Measurements from ENCODE around the gene QPRT.

GRCh38 chr16:29719063-29719462, 40.1 kb downstream of the QPRT start:
- no peak for TF ChIP-seq NFRKB (IDR thresholded peaks at IDR 0.05)
- no peak for TF ChIP-seq ZNF384 (IDR thresholded peaks at IDR 0.05)
- no peak for TF ChIP-seq ARNT (IDR thresholded peaks at IDR 0.05)
- TF ChIP-seq SUZ12 (IDR thresholded peaks at IDR 0.05) = no peak
- no peak for TF ChIP-seq TARDBP (IDR thresholded peaks at IDR 0.05)
